PC-9 (cell line): ENCODE results near the gene SLC4A1. TPM values are rescaled to one million over a fixed set of nuclear protein-coding genes. Genes with fewer than 3 reads are reported as not detected.

ENCODE experiments used
- BruUV-seq: library from RNA; stranded (reverse); fragments of 400-500 nt; replicated peaks from 2 replicates; lab custom pipeline; 2021; lab: Mats Ljungman, UMichigan
- CTCF ChIA-PET: fragments of 300-600 bp; sonication (Branson Sonifier 250); formaldehyde crosslinking; loops from one replicate; lab custom pipeline; 2022; ENCODE audit warnings: antibody characterized with exemption; lab: Charles Lee
- POLR2A ChIA-PET: fragments of 300-600 bp; sonication (Branson Sonifier 250); formaldehyde crosslinking; loops from one replicate; lab custom pipeline; 2022; ENCODE audit warnings: antibody characterized with exemption; ENCODE audit not compliant: unreplicated experiment; lab: Charles Lee
- DNase-seq, 2 experiments: peaks; one replicate each; pipeline versions ENCODE4 v3.0.0 to v3.0.0-alpha.2; 2015 to 2022; ENCODE audit warnings: mixed read lengths in 1 of 2
- H2AFZ ChIP-seq: fragments of 200-600 bp; sonication (generic); 2 replicates; pipeline ENCODE4 v1.8.1; 2017; ENCODE audit warnings: antibody characterized with exemption
- H3F3A ChIP-seq: fragments of 200-600 bp; sonication (generic); 2 replicates; pipeline ENCODE4 v1.8.1; 2017; ENCODE audit warnings: antibody characterized with exemption, mild to moderate bottlenecking, low read depth; ENCODE audit not compliant: insufficient read depth
- H3K27ac ChIP-seq: fragments of 200-600 bp; sonication (generic); 2 replicates; pipeline ENCODE4 v1.6.1; 2016; ENCODE audit warnings: mixed run types
- H3K27me3 ChIP-seq: fragments of 200-600 bp; sonication (generic); 2 replicates; pipeline ENCODE4 v1.6.1; 2016; ENCODE audit warnings: low read depth, mixed run types; ENCODE audit not compliant: insufficient read depth
- H3K36me3 ChIP-seq: fragments of 200-600 bp; sonication (generic); 2 replicates; pipeline ENCODE4 v1.6.1; 2016; ENCODE audit warnings: low read depth, mixed run types
- H3K4me1 ChIP-seq: fragments of 200-600 bp; sonication (generic); replicated peaks from 2 replicates; pipeline ENCODE4 v1.6.1; 2016; ENCODE audit warnings: mixed run types; ENCODE audit not compliant: insufficient read depth
- H3K4me2 ChIP-seq: fragments of 200-600 bp; sonication (generic); 2 replicates; pipeline ENCODE4 v1.6.1; 2017; ENCODE audit warnings: mixed run types
- H3K4me3 ChIP-seq: fragments of 200-600 bp; sonication (generic); 2 replicates; pipeline ENCODE4 v1.6.1; 2016; ENCODE audit warnings: mixed run types
- H3K79me2 ChIP-seq: fragments of 200-600 bp; sonication (generic); 2 replicates; pipeline ENCODE4 v1.6.1; 2017; ENCODE audit warnings: low read depth, mixed run types
- H3K9me2 ChIP-seq: fragments of 200-600 bp; sonication (generic); 2 replicates; pipeline ENCODE4 v1.8.1; 2017; ENCODE audit warnings: mild to moderate bottlenecking; ENCODE audit not compliant: insufficient read depth
- H3K9me3 ChIP-seq: fragments of 200-600 bp; sonication (generic); 2 replicates; pipeline ENCODE4 v1.8.1; 2016; ENCODE audit warnings: low read depth; ENCODE audit not compliant: insufficient read depth
- H4K20me1 ChIP-seq: fragments of 200-600 bp; sonication (generic); 2 replicates; pipeline ENCODE4 v1.8.1; 2017; ENCODE audit not compliant: insufficient read depth
- EZH2 ChIP-seq: fragments of 200-600 bp; sonication (generic); IDR thresholded peaks from 2 replicates; pipeline ENCODE4 v1.8.0; 2017; ENCODE audit warnings: antibody characterized with exemption, low read depth
- intact Hi-C: fragments of 100-400 bp; cut with micrococcal nuclease; formaldehyde crosslinking; loops from one replicate; pipeline ENCODE4 v1.10.0; 2022; ENCODE audit not compliant: unreplicated experiment
- total RNA-seq: library from RNA; stranded (reverse); gene quantifications from 2 replicates; pipeline ENCODE4 v1.2.3, GENCODE V29; 2021
- TF ChIP-seq, protein P1 (sequence below): fragments of 200-600 bp; sonication (generic); conservative IDR thresholded peaks from 2 replicates; pipeline ENCODE4 v1.6.1; 2017; ENCODE audit warnings: mixed run types, antibody characterized with exemption, mild to moderate bottlenecking, moderate library complexity

SLC4A1 gene
- total RNA-seq, 1 experiment from 2014 or later, result not detected

DNA sequence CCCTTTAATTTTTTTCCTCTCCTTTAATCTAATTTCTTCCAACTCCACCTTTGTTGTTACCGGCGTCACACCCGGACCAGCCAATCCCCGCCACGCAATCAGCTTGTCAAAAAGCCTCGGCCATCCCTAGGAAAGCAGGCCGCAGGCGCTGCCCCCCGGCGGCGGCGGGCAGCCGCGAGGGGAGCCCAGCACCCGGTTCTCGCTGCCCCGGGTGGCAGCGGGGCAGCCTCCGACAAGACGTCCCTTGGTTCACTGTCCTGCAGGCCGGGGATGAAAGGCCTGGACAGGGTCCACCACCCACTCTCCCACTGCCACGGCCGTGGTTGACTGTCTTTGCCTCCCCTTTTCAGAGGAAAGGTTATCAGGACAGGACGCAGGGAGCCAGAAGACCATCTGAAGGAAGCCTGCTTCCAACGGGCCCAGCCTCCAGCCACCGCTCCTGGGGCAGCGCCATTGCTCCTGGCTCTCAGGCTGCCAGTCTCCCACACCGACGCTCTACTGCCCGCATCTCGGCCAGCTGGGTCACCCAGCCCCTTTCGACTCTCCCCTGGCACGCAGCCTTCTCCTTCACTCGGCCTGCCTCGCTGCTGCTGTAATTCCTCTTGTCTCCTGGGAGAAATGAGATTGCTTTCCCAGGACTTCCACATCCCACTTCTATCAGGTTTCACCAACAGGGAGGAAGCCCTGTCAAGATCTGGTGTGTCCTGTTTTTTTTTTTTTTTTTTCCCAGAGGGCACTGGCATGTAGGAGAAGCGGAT, 45.6 kb downstream of the SLC4A1 start:
- Histone ChIP-seq H3K27me3 (no peaks in the 10 kb centered on the region), H3K9me3 (no peaks in the 10 kb centered on the region), H3K36me3 (no peaks in the 10 kb centered on the region), H3K4me3 (peak overlapping the region; percentile 97), H3K27ac (no peak overlapping the region), H3K4me1 (peaks cover 16% of the 10 kb centered on the region), H3K9me2 (no peaks in the 10 kb centered on the region), H3F3A (peaks cover 25% of the 10 kb centered on the region; the same call in 1 of the 2 replicates), H3K4me2 (peak overlapping the region; percentile 92), H2AFZ (peak overlapping the region; percentile 92), H3K79me2 (peaks cover 15% of the 10 kb centered on the region), H4K20me1 (no peaks in the 10 kb centered on the region)
- intact Hi-C loops, result loop anchor here (5.0 kb wide), 1 partner anchor 85 kb away; the partner anchor contains the start of gene RUNDC3A
- TF ChIP-seq, protein P1, sequence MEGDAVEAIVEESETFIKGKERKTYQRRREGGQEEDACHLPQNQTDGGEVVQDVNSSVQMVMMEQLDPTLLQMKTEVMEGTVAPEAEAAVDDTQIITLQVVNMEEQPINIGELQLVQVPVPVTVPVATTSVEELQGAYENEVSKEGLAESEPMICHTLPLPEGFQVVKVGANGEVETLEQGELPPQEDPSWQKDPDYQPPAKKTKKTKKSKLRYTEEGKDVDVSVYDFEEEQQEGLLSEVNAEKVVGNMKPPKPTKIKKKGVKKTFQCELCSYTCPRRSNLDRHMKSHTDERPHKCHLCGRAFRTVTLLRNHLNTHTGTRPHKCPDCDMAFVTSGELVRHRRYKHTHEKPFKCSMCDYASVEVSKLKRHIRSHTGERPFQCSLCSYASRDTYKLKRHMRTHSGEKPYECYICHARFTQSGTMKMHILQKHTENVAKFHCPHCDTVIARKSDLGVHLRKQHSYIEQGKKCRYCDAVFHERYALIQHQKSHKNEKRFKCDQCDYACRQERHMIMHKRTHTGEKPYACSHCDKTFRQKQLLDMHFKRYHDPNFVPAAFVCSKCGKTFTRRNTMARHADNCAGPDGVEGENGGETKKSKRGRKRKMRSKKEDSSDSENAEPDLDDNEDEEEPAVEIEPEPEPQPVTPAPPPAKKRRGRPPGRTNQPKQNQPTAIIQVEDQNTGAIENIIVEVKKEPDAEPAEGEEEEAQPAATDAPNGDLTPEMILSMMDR, result no peak
- TF ChIP-seq EZH2, result no peak
- ChIA-PET POLR2A (interaction anchor here (0.6 to 0.7 kb wide), 2 partner anchors 28 to 86 kb away, joined by 3 to 6 read pairs; partner anchors contain the start of gene RUNDC3A), CTCF (interaction anchor here (0.6 to 0.9 kb wide), 5 partner anchors 18 to 213 kb away, joined by 3 to 10 read pairs (median 4); no protein-coding TSS in a partner anchor)
- BruUV-seq, result no TSS peak
- peak; percentile 60 for DNase-seq

DNA sequence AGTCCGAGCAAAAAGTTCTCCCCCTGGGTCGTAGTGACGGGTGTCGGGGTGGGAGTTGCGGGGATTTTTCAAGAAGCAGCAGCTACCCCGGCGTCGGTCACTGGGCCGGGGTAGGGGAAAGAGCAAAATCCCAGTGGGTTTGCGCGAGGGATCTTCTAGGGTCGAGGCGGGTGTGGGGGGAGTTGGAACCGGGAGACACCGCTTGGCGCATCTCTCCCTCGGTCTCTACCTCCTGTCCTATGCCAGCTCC, 46.1 kb downstream of the SLC4A1 start:
- peaks cover 20% of the 10 kb centered on the region for H3K79me2 ChIP-seq
- H4K20me1 ChIP-seq, result no peaks in the 10 kb centered on the region
- H3K27ac ChIP-seq, result no peak overlapping the region
- ChIA-PET POLR2A (interaction anchor here (0.6 to 0.7 kb wide), 2 partner anchors 28 to 86 kb away, joined by 3 to 6 read pairs; partner anchors contain the start of gene RUNDC3A), CTCF (interaction anchor here (0.6 to 0.9 kb wide), 3 partner anchors 17 to 212 kb away, joined by 3 to 10 read pairs (median 5); no protein-coding TSS in a partner anchor)
- H3K4me3 ChIP-seq, result peak overlapping the region; percentile 97
- H3K36me3 ChIP-seq, result peaks cover 3% of the 10 kb centered on the region
- DNase-seq, result no peak
- H3K9me2 ChIP-seq, result no peaks in the 10 kb centered on the region
- TF ChIP-seq EZH2, result no peak
- TF ChIP-seq, protein P1, result no peak
- intact Hi-C loops, result loop anchor here (5.0 kb wide), 1 partner anchor 86 kb away; the partner anchor contains the start of gene RUNDC3A
- peaks cover 26% of the 10 kb centered on the region; the same call in 1 of the 2 replicates for H3F3A ChIP-seq
- H3K27me3 ChIP-seq, result no peaks in the 10 kb centered on the region
- H3K4me1 ChIP-seq, result peaks cover 21% of the 10 kb centered on the region
- no peaks in the 10 kb centered on the region for H3K9me3 ChIP-seq
- BruUV-seq, result no TSS peak
- H3K4me2 ChIP-seq, result peak overlapping the region; percentile 92
- H2AFZ ChIP-seq, result peak overlapping the region; percentile 92

DNA sequence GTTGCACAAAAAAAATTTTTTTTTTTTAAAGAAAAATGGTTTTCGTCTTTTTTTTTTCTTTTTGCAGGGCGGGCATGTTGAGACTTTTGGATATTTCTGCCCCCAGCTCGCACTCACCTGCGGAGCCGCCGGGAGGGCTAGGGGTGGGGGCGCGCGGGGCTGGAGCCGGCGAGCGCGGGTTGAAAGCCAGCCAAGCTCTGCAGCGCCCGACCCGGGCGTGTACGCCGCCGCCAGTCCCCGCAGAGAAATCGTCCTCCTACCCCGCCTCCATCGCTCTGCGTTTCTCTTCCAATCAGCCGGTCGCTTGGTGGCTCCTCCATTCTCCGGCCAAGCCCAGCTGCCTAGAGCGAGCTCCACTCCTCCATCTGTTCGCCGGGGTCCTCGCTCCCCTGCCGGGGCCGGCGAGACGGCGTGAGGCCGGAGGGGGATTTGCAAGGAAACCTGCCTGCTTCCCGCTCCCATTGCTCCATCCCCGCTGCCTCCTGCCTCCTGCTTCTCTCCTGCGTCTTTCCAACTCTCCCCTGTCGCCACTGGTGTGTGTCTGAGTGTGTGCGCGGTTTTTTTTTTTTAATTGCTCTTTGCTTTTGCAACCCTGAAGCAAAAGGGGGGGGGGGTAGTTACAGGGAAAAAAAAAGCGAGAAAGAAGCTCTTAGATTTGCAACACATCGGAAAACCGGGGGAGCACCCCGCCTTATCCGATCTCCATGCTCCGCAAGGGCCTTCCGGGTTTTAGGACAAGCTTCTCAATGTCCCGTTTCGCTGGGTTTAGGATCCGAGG, 46.7 kb downstream of the SLC4A1 start:
- BruUV-seq, result no TSS peak
- H2AFZ ChIP-seq, result peak overlapping the region; percentile 92
- H3K4me3 ChIP-seq, result peak overlapping the region; percentile 97
- peaks cover 25% of the 10 kb centered on the region for H3K79me2 ChIP-seq
- H3K27ac ChIP-seq, result no peak overlapping the region
- no peaks in the 10 kb centered on the region for H4K20me1 ChIP-seq
- H3K4me2 ChIP-seq, result peak overlapping the region; percentile 92
- H3K9me3 ChIP-seq, result no peaks in the 10 kb centered on the region
- H3K36me3 ChIP-seq, result peaks cover 8% of the 10 kb centered on the region
- peaks cover 22% of the 10 kb centered on the region for H3K4me1 ChIP-seq
- DNase-seq, result peak; percentile 64 to 67
- no peaks in the 10 kb centered on the region for H3K27me3 ChIP-seq
- CTCF ChIA-PET, result interaction anchor here (0.6 to 0.9 kb wide), 4 partner anchors 17 to 212 kb away, joined by 3 to 10 read pairs (median 6); partner anchors contain the start of gene ATXN7L3
- POLR2A ChIA-PET, result interaction anchor here (0.7 kb wide), 1 partner anchor 27 kb away, joined by 6 read pairs; no protein-coding TSS in a partner anchor
- intact Hi-C loops, result loop anchor here (5.0 kb wide), 1 partner anchor 86 kb away; the partner anchor contains the start of gene RUNDC3A
- TF ChIP-seq EZH2, result no peak
- TF ChIP-seq, protein P1, result no peak
- H3F3A ChIP-seq, result peaks cover 31% of the 10 kb centered on the region; the same call in 1 of the 2 replicates
- no peaks in the 10 kb centered on the region for H3K9me2 ChIP-seq
